ENCODE measurements around the gene OCIAD1. TPM values are rescaled to one million over a fixed set of nuclear protein-coding genes. Genes with fewer than 3 reads are reported as not detected.
"Not testable (repeated sequence)": the region's sequence is repeated elsewhere in the genome, so short reads cannot be mapped to it uniquely, and the experiment has no call there.

OCIAD1 gene
- total RNA-seq, 1 experiment from 2014 or later, result 181 TPM

DNA sequence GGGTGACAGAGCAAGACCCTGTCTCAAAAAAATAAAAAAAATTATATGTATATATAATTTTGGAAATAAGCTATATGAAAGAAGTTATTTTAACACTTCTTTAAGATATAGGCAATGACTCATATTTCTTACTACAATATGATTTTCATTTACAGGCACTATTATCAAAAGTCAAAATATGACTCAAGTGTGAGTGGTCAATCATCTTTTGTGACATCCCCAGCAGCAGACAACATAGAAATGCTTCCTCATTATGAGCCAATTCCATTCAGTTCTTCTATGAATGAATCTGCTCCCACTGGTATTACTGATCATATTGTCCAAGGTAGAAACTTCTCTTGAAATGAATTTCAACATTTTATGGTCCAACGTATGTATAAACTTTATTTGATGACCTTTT, 20.8 kb downstream of the OCIAD1 start:
- DNase-seq, result no peak
- Histone ChIP-seq H3K36me3 (peaks cover 73% of the 10 kb centered on the region), H3K27me3 (no peaks in the 10 kb centered on the region), H3K4me3 (no peak overlapping the region), H3K9me3 (replicated peaks) (no peaks in the 10 kb centered on the region), H3K4me1 (no peaks in the 10 kb centered on the region), H3K27ac (no peak overlapping the region)

DNA sequence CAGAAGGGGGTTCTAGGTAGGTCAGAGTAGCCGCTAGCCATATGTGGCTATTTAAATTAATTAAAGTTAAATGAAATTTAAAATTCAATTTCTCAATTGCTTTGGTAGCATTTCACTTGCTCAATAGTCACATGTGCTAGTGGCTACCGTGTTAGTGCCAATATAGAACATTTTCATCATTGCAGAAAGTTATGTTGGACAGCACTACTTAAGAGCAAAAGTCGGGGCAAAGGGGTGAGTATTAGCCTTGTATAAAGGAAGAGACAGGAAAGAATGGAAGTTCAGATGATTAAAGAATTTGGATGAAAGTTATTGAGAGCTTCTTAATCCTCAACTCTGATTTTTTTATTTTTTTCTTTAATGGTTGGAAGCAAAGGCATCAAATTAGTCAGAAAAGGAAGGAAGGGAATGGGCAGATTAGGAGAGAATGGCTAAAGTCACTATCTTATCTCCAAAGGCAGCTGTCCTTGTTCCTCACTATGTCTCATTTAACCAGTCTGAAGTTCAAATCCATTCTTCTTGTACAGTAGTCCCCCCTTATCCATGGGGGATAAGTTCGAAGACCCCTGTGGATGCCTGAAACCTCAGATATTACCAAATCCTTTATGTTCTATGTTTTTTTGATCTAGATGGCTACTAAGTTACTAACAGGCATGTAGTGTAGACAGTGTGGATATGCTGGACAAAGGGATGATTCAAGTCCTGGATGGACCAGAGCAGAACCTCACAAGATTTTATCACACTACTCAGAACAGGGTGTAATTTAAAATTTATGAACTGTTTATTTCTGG, 22.9 kb downstream of the OCIAD1 start:
- Histone ChIP-seq H3K36me3 (peaks cover 85% of the 10 kb centered on the region), H3K27ac (no peak overlapping the region), H3K27me3 (no peaks in the 10 kb centered on the region), H3K9me3 (replicated peaks) (no peaks in the 10 kb centered on the region; the same call in 1 of the 2 replicates), H3K4me1 (no peaks in the 10 kb centered on the region), H3K4me3 (no peak overlapping the region)
- no peak for DNase-seq

DNA sequence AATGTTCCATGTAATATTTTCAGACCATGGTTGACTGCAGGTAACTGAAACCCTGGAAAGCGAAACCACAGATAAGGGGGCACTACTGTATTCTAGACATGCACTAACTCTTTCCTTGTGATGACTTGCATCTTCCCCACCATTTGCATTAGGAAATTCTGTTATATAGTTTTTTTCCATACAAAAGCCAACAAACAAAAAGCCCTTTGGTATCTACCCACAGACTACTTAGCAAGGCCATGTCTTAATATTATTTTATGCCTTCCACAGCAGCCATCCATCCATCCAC, 23.5 kb downstream of the OCIAD1 start:
- Histone ChIP-seq H3K27me3 (no peaks in the 10 kb centered on the region), H3K27ac (no peak overlapping the region), H3K36me3 (peaks cover 85% of the 10 kb centered on the region), H3K4me3 (no peak overlapping the region), H3K9me3 (replicated peaks) (no peaks in the 10 kb centered on the region; the same call in 1 of the 2 replicates), H3K4me1 (no peaks in the 10 kb centered on the region)
- no peak for DNase-seq

DNA sequence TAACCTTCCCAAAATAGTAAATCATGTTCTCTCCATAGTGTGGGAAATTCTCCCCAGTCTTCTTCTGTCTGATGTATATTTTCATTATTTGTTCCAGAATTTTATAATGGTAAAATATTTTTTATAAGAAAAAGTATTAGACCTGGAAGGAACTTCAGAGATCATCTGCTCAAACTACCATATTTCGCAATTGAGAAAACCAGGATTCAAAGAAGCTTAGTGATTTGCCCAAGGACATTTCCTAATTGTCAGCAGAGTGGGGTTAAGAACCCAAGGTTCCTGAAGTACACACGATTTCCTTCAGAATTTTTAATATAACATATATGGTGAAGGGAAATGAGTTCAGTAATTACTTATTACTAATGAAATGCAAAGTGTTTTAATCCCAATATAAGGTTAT, 24.1 kb downstream of the OCIAD1 start:
- no peaks in the 10 kb centered on the region; the same call in 1 of the 2 replicates for H3K9me3 ChIP-seq (replicated peaks)
- no peaks in the 10 kb centered on the region for H3K4me1 ChIP-seq
- no peak for DNase-seq
- no peak overlapping the region for H3K4me3 ChIP-seq
- peaks cover 84% of the 10 kb centered on the region for H3K36me3 ChIP-seq
- H3K27ac ChIP-seq, result no peak overlapping the region
- H3K27me3 ChIP-seq, result no peaks in the 10 kb centered on the region

DNA sequence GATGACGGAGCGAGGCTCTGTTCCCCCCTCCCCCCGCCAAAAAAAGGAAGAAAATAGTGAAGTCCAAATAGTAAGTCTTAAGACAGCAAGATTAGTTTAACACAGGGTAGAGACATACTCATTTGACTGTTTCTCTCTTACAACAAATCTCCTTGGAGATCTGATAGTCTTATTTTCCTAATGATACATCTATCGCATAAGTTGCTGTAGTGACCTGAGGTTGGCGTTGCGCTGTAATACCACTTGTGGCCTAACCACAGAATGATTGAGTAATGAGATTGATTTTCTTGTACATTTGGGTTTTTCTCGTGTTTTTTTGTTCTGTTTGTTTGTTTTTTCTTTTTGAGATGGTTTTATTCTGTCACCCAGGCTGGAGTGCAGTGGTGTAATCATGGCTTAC, 27.2 kb downstream of the OCIAD1 start:
- H3K27me3 ChIP-seq, result no peaks in the 10 kb centered on the region
- no peak overlapping the region for H3K4me3 ChIP-seq
- no peak overlapping the region for H3K27ac ChIP-seq
- no peaks in the 10 kb centered on the region; the same call in 1 of the 2 replicates for H3K9me3 ChIP-seq (replicated peaks)
- no peak for DNase-seq
- H3K36me3 ChIP-seq, result peaks cover 67% of the 10 kb centered on the region
- H3K4me1 ChIP-seq, result no peaks in the 10 kb centered on the region

DNA sequence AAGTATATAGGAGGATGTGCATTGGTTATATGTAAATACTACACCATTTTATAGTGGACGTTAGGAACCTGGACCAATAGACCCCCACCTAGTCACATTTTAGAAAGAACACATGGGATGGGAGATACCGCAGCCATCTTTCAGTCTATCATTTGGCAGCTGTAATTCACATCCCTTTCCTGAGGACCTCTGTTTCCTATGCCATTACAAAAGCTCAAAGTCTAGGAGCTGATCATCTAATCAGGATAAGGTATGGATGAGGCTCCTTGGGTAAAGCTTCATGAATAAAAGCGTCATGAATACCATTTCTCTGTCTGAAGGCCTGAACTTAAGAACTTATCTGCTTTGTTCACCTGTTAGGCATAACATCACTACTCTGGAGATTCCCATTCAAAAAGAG, 31.1 kb downstream of the OCIAD1 start:
- peaks cover 34% of the 10 kb centered on the region for H3K36me3 ChIP-seq
- H3K4me3 ChIP-seq, result no peak overlapping the region
- no peak overlapping the region for H3K27ac ChIP-seq
- peaks cover 3% of the 10 kb centered on the region; the same call in 1 of the 2 replicates for H3K9me3 ChIP-seq (replicated peaks)
- no peaks in the 10 kb centered on the region for H3K27me3 ChIP-seq
- H3K4me1 ChIP-seq, result no peaks in the 10 kb centered on the region
- DNase-seq, result no peak

DNA sequence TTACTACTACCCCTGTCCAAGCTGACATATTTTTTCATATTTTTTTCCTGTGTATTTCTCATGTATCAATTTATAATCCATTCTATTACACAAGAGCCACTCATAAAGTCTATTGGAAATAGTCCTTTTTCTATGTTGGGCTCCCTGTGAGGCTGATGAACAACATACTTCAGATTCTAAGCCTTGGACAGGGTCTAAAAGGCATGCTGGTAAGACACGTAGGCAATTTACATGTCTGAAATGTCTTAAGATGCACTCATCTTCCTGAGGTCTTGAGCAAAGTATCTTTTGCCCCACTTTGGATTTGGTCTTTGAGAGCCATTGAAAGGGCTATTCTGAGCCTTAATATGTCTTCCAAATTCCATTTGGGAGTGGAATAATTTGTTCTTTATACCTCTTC, 31.8 kb downstream of the OCIAD1 start:
- Histone ChIP-seq H3K27ac (no peak overlapping the region), H3K4me1 (no peaks in the 10 kb centered on the region), H3K9me3 (replicated peaks) (peaks cover 3% of the 10 kb centered on the region; the same call in 1 of the 2 replicates), H3K27me3 (no peaks in the 10 kb centered on the region), H3K36me3 (peaks cover 28% of the 10 kb centered on the region), H3K4me3 (no peak overlapping the region)
- no peak for DNase-seq

DNA sequence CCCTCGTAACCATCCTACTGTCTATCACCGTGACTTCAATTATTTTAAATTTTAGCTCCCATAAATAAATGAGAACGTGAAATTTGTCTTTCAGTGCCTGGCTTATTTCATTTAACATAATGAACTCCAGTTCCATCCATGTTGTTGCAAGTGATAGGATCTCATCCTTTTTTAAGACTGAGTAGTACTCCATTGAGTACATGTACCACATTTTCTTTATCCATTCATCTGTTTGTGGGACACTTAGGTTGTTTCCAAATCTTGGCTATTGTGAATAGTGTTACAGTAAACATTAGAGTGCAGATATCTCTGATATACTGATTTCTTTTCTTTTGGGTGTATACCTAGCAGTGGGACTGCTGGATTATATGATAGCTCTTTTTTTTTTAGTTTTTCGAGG, 32.8 kb downstream of the OCIAD1 start:
- Histone ChIP-seq H3K4me1 (no peaks in the 10 kb centered on the region), H3K27ac (no peak overlapping the region), H3K4me3 (no peak overlapping the region), H3K27me3 (no peaks in the 10 kb centered on the region), H3K36me3 (peaks cover 17% of the 10 kb centered on the region; the same call in 1 of the 2 replicates), H3K9me3 (replicated peaks) (peaks cover 3% of the 10 kb centered on the region; the same call in 1 of the 2 replicates)
- no peak for DNase-seq

DNA sequence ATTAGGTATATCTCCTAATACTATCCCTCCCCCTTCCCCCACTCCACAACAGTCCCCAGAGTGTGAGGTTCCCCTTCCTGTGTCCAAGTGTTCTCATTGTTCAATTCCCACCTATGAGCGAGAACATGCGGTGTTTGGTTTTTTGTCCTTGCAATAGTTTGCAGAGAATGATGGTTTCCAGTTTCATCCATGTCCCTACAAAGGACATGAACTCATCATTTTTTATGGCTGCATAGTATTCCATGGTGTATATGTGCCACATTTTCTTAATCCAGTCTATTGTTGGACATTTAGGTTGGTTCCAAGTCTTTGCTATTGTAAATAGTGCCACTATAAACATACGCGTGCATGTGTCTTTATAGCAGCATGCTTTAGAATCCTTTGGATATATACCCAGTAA, 33.8 kb downstream of the OCIAD1 start:
- not testable (repeated sequence) for DNase-seq; H3K27me3 ChIP-seq; H3K36me3 ChIP-seq; H3K4me3 ChIP-seq; H3K9me3 ChIP-seq (replicated peaks); H3K4me1 ChIP-seq; H3K27ac ChIP-seq

DNA sequence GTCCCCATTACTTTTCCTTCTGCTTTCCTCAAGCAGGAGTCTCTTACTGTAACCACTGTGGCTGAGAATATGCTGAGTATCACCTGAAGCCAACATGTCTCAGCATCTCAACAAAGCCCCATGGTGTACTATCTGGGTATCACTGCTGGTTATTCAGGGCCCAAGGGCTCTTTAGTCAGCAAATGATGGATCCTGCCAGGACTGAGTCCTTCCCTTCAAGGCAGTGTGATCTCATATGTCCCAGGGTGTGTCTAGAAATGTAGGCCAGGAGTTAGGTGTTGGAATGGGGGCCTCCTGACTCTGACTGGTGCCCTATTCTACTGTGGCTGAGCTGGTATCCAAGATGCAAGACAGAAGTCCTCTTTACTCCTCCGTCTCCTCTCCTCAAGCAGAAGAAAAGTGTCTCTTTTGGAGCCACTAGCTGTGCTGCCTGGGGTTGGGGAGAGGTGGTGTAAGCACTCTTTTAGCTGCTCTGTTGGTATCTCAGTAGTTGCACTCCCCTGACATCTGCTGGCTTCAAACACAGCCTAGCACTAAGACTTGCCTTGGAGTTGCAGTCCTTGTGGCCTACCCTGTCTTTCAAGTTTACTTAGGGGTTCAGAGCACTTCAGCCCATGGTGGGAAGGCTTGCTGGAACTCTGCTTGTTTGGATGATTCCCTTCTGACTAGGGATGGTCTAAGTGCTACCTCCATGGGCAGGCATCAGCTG, 47.1 kb downstream of the OCIAD1 start:
- Histone ChIP-seq H3K36me3 (no peaks in the 10 kb centered on the region), H3K4me1 (peaks cover 6% of the 10 kb centered on the region; the same call in 1 of the 2 replicates), H3K4me3 (no peak overlapping the region), H3K27ac (no peak overlapping the region), H3K27me3 (no peaks in the 10 kb centered on the region), H3K9me3 (replicated peaks) (no peaks in the 10 kb centered on the region)
- DNase-seq, result no peak

DNA sequence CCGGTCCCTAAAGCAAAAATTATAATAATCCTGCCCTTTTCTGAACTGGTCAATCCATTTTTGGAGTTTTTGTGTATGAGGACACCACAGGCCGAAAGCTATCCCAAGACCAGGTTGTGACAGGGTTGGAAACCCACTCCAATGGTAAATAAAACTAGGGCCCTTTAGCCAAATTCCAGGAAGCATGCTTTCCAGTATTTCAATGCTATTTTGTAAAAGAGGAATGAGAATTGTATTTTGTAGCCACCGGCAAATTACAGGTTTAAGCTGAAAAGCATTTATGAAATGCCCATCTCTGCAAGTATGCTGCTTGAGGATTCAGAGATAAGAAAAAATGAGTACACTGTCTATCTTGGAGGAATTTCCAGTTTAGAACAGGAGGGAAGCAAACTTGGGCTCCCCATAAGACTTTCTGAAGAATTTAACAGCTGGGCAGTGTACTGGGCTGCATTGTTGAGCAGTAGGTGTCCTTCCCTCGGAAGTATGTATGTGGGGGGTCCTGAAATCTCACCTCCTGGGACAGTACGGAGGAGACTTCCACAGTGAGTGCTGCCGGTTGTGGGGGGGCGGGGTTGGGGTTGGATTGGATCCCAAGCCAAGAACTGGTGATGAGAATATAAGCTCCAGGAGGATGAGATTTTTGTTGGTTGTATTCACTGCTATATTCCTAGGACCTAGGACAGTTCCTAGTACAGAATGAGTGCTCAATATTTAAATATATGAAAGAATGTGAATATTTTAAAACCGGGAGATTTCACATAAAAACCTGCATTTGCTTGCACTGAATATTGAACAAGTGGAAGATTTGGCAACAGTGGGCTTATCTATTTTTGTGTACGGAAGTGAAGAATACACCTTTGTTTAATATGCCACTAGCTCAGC, 48.9 kb downstream of the OCIAD1 start:
- DNase-seq, result no peak
- H3K27ac ChIP-seq, result no peak overlapping the region
- H3K9me3 ChIP-seq (replicated peaks), result no peaks in the 10 kb centered on the region

DNA sequence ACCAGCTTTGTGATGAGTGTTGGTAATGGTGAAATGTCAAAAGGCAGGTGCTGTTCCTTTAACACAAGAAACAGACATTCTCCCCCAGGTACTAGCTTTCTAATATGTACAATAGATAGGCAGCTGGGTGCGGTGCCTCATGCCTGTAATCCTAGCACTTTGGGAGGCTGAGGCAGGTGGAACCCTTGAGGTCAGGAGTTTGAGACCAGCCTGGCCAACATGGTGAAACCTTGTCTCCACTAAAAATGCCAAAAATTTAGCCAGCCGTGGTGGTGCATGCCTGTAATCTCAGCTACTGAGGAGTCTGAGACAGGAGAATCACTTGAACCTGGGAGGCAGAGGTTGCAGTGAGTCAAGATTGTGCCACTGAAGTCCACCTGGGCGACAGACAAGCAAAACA, 50.8 kb downstream of the OCIAD1 start:
- not testable (repeated sequence) for H3K27me3 ChIP-seq; H3K36me3 ChIP-seq; H3K4me1 ChIP-seq; H3K9me3 ChIP-seq (replicated peaks); H3K4me3 ChIP-seq; H3K27ac ChIP-seq; DNase-seq

More for the DNA sequence above, 48.9 kb downstream of the OCIAD1 start:
- no peak overlapping the region for H3K4me3 ChIP-seq
- H3K4me1 ChIP-seq, result peaks cover 6% of the 10 kb centered on the region; the same call in 1 of the 2 replicates
- no peaks in the 10 kb centered on the region for H3K36me3 ChIP-seq
- H3K27me3 ChIP-seq, result no peaks in the 10 kb centered on the region

DNA sequence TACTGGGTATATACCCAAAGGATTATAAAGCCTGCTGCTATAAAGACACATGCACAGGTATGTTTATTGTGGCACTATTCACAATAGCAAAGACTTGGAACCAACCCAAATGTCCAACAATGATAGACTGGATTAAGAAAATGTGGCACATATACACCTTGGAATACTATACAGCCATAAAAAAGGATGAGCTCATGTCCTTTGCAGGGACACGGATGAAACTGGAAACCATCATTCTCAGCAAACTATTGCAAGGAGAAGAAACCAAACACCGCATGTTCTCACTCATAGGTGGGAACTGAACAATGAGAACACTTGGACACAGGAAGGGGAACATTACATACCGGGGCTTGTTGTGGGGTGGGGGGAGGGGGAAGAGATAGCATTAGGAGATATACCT, 58.9 kb downstream of the OCIAD1 start:
- H3K4me1 ChIP-seq, H3K27me3 ChIP-seq: not testable (repeated sequence)

DNA sequence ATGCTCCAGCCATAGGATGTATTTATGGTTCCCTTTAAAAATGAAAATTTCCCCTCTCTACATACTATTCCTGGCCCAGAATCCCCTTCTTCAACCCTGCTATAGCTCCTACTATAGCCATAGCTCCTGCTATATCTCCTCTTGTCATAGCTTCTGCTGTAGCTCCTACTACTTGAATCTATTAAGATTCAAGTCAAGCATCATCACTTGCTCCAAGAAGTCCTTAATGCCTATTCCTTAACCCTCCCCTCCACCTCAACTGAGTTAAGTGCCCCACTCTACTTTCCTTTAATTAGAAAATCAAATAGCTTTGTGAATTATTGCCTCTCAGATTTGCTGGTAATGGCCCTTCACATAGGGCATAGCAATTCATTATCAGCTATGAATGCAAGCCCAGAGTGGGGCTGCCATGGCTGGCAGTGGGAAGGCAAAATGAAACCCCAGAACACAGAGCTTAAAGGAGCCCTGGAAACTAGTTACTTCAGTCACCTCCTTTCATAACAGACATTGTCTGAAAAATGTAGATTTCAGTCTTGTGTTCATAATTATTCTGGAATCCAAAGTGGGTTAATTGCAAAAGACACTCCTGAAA, 60.2 kb downstream of the OCIAD1 start:
- Histone ChIP-seq H3K9me3 (replicated peaks) (peaks cover 5% of the 10 kb centered on the region; the same call in 1 of the 2 replicates), H3K4me3 (no peak overlapping the region), H3K36me3 (peaks cover 7% of the 10 kb centered on the region; the same call in 1 of the 2 replicates), H3K4me1 (no peaks in the 10 kb centered on the region), H3K27me3 (no peaks in the 10 kb centered on the region), H3K27ac (no peak overlapping the region)
- DNase-seq, result no peak

More for the DNA sequence above, 58.9 kb downstream of the OCIAD1 start:
- H3K9me3 ChIP-seq (replicated peaks); H3K4me3 ChIP-seq; H3K36me3 ChIP-seq; DNase-seq; H3K27ac ChIP-seq: not testable (repeated sequence)

All from SJCRH30 (cell line).